ENCODE results near the gene LNP1.
"Not testable (repeated sequence)": the region's sequence is repeated elsewhere in the genome, so short reads cannot be mapped to it uniquely, and the experiment has no call there.

The LNP1 gene

GRCh38 chr3:100437721-100438622 lies 36.6 kb downstream of the LNP1 start:
- DNase-seq, result no peak

GRCh38 chr3:100438623-100438974 lies 37.3 kb downstream of the LNP1 start:
- DNase-seq, result no peak

DNA sequence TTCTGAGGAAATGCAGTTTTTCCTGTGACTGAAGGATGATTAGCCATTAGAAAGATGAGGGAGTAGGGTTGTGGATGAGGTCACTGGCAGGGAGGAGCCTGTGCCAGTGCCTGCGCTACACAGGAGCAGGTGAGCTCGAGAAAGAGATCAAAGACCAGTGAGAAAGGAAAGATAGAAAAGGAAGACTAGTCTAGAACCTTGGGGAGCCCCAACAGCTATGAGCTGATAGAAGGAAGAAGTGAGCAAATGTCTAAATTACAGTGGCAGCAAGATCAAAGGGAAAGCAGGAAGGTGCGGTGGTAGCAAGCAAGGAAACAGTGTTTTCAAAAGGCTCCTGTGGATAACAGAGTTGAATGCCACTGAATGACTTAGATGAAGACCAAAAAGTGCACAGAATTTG lies 39.6 kb downstream of the LNP1 start:
- no peak for DNase-seq

GRCh38 chr3:100443690-100444089 lies 42.4 kb downstream of the LNP1 start:
- DNase-seq, result no peak

GRCh38 chr3:100447067-100447466 lies 45.7 kb downstream of the LNP1 start:
- not testable (repeated sequence) for DNase-seq

- DNase-seq, result no peak
Observed at GRCh38 chr3:100448079-100448478, 46.7 kb downstream of the LNP1 start.

GRCh38 chr3:100449214-100449613 lies 47.9 kb downstream of the LNP1 start:
- no peak for DNase-seq

DNA sequence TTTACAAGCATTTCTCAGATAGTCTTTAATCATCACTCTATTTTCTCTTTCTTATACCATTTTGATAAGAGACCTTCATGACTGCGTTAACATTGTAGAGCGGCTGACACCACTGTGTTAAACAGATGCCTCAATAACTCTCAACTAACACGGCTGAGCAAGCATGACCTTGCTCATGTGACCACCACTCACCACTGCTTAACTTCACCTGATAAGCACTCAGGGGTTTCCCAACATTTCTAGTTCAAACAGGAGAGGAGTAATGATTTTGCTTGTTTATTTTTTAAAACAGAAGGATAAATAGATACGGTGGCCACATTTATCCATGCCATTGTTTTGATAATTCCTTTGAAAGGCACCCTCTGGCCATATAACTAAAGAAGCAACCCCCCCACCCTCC lies 53.3 kb downstream of the LNP1 start:
- no peak for DNase-seq

DNA sequence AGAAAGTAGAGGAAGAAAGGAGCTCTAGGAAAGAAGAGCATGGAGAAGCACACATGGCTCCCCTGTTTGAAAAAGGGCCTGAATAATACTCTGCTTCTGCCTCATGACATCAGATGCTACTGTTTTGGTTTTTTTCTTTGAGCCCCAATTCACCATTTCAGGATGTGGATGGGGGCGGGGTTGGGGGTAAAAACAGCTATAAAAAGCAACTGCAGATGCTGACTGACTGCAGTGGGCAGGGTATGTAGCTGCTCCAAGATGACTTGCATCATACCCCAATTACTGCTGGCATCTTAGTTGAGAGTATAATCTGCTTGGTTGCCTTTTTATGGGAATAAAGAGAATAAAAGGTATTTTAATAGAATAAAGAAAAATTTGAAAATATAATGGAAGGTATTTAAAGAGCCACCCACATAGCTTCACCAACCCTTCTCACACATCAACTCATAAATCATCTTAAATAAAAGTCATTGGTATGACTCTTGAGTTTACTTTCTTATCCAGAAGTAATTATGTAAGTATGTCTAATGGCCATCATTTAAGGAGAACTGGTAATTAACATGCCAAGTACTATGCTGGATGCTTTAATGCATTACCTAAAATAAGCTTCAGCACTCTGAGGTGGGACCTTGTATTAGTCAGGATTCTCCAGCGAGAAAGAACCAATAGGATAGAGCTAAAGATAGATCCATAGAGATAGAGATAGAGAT lies 54.7 kb downstream of the LNP1 start:
- DNase-seq, result no peak

- no peak for DNase-seq
Observed at GRCh38 chr3:100456745-100457144, 55.4 kb downstream of the LNP1 start.

- DNase-seq, result no peak
Observed at GRCh38 chr3:100457811-100458210, 56.5 kb downstream of the LNP1 start.

- DNase-seq, result no peak
Observed at GRCh38 chr3:100458814-100459213, 57.5 kb downstream of the LNP1 start.

- no peak for DNase-seq
Observed at GRCh38 chr3:100463002-100463401, 61.7 kb downstream of the LNP1 start.

- DNase-seq, result no peak
Observed at GRCh38 chr3:100463646-100464155, 62.4 kb downstream of the LNP1 start.

- DNase-seq, result no peak
Observed at GRCh38 chr3:100465892-100466777, 64.8 kb downstream of the LNP1 start.

DNA sequence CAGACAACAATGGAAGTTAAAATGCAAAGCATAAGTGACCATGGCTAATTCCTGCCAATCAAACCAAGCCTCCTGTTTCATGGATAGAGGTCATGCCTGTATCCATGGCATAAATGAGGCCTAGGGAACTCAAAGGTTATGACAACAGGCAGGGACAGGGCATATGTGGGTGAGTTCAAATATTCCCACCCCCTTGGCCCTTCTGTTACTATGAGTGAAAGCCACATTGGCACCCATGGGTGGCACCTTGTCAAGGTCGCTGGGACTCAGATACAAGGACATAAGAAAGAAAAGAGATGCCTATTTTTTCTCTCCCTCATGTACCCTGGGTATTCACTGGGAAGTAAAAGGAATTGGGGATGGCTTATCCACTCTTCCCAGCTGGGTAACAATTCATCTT lies 65.8 kb downstream of the LNP1 start:
- DNase-seq, result no peak

- no peak for DNase-seq
Observed at GRCh38 chr3:100468676-100469075, 67.3 kb downstream of the LNP1 start.

DNA sequence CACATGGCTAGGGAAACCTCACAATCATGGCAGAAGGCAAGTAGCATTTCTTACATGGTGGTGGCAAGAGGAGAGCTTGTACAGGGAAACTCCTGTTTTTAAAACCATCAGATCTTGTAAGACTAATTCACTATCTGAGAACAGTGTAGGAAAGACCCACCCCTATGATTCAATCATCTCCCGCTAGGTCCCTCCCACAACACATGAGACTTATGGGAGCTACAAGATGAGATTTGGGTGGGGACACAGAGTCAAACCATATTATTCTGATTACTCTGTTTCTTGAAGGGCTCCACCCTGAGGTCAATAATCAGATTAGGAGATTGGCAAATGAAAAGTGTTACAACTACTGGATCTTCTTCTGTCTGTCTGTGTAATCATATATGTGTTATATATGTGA lies 69.6 kb downstream of the LNP1 start:
- DNase-seq, result no peak

GRCh38 chr3:100471444-100471843 lies 70.1 kb downstream of the LNP1 start:
- DNase-seq, result no peak

DNA sequence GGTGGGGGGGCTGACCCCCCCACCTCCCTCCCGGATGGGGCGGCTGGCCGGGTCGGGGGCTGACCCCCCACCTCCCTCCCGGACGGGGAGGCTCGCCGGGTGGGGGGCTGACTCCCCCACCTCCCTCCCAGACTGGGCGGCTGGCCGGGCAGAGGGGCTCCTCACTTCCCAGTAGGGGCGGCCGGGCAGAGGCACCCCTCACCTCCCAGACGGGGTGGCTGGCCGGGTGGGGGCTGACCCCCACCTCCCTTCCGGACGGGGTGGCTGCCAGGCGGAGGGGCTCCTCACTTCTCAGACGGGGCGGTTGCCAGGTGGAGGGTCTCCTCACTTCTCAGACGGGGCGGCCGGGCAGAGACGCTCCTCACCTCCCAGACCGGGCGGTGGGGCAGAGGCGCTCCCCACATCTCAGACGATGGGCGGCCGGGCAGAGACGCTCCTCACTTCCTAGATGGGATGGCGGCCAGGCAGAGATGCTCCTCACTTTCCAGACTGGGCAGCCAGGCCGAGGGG lies 76.6 kb downstream of the LNP1 start:
- DNase-seq, result not testable (repeated sequence)

- DNase-seq, result not testable (repeated sequence)
Observed at GRCh38 chr3:100478521-100478920, 77.2 kb downstream of the LNP1 start.

- DNase-seq, result no peak
Observed at GRCh38 chr3:100480081-100480480, 78.7 kb downstream of the LNP1 start.

- no peak for DNase-seq
Observed at GRCh38 chr3:100482176-100482575, 80.8 kb downstream of the LNP1 start.

Data from cerebellar nuclear complex (tissue), 1 donor.